Globus pallidus (tissue), 1 donor: ENCODE results near the gene NAA20.
"Not testable (repeated sequence)": the region's sequence is repeated elsewhere in the genome, so short reads cannot be mapped to it uniquely, and the experiment has no call there.

ENCODE experiments used
- DNase-seq: peaks from one replicate; pipeline ENCODE4 v3.0.0-alpha.2; 2015; ENCODE audit warnings: low spot score

Gene NAA20

GRCh38 chr20:19991308-19991707 is 25.9 kb upstream of the NAA20 start:
- DNase-seq, result no peak

GRCh38 chr20:19991854-19992253 is 25.3 kb upstream of the NAA20 start:
- no peak for DNase-seq

DNA sequence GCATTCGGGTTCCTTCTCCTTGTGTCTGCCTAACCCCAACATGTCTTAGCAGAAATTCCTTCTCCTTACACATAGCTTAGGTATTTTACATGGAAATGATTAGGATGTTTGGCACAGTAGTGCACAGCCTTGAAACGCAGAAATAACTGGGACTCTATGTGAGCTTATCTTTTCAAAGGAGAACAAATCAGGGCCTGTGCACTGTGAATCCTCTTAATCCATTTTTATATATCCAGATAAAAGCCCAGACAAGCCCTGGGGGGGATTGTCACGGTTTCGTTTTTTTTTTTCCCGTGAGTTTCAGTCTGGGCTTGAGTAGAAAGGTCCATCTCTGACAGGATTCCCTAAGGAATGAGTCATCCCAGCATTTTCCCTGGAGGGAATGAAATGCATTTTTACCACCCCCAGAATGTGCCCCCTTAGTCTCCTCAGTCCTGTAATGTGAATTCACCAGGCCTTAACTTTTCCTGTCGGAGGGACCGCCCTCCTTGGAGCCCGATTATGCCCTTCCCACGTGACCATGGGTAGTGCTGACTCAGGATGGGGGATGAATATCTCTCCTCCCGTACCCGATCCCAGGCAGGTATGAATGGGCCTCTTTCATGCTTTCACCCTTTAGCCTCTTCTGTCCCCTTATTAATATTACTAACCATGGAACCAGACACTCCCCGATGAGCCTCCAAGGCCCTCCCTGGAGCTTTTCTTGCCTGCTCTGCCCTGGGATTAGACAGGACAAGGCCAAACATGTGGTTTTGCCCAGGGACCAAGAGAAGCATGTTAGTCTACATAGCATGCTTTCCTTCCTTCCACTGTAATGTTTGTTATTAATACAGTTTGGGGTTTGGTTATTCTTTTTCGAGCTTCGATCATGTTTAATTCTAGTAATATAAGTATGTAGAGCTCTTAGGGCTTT is 23.9 kb upstream of the NAA20 start:
- DNase-seq, result peak; percentile 60

DNA sequence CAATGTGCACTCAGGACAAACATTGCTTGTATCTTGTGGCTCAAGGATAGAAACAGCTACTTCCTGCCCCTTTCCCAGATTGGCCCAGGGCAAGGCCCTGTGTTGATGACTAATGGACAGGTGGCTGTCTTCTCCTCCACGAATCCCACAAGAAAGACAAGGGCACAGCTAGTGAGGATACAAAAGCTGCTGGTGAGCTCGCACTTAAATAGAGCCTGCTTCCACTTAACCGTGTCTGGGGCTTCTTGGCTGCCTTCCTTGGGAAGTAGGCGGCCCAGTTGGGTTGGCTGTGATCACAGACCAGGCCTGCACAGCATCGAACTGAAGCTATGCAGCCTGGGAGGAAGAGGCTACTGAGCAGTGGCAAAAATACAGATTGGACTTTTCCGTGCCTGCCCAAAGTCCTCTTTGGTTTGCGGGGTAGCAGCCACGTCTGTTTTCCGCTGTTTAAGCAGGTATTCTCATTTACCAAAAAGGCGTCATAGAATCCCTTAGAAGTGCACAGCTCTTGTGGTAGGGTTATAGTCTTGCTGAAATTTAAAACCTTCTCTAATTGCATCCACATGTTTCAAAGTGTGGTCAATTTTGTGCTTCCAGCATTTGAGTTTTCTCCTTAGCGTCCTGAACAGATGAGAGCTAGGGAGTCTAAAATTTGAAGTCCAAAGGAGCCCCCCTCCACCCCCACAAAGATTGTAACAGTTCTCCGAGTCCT is 23.0 kb upstream of the NAA20 start:
- DNase-seq, result peak; percentile 43

DNA sequence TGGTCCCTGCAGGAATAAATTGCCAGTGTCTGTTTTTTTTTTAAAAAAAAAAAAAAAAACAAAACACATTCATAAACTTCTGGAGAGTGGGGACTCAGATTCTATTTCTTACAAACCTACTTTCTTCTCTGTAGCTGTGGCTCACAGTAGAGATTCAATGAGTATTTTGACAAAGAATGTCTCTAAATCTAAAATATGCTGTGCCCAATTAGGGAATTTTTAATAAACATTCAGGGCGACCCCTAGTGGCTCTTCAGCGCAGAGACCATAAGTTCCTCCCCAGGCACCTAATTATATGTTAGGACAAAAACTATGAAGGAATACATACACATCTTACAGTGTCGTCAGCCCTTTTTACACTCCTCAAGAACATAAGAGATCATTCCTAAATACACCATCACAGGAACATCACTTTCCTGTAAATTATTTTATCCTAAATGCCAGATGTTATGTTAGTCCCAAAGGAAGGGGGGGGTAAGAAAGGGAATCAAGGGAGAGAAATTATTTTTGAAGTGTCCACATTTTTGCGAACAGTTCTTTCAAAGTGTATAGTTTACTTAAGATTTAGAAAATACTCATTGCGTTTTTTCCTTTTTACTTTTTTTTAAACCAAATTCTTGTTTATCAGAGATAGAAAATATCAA is 21.8 kb upstream of the NAA20 start:
- DNase-seq, result peak; percentile 78

DNA sequence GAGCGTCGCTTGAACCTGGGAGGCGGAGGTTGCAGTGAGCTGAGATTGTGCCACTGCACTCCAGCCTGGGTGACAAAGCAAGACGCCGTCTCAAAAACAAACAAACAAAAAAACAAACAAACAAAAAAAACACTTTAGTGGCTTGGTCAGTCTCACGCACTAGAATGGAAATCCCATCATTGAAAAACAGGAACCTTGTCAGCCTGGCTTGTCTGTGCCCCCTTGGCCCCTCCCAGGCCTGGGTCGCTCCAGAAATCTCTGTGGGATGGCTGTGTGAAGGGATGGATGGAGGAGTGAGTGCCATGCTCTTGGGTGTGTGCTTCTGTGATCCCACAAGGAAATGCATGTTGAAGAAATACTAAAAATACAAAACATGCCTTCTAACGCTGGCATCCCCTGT is 20.9 kb upstream of the NAA20 start:
- DNase-seq, result no peak

GRCh38 chr20:19996917-19997316 is 20.2 kb upstream of the NAA20 start:
- DNase-seq, result peak; percentile 39

DNA sequence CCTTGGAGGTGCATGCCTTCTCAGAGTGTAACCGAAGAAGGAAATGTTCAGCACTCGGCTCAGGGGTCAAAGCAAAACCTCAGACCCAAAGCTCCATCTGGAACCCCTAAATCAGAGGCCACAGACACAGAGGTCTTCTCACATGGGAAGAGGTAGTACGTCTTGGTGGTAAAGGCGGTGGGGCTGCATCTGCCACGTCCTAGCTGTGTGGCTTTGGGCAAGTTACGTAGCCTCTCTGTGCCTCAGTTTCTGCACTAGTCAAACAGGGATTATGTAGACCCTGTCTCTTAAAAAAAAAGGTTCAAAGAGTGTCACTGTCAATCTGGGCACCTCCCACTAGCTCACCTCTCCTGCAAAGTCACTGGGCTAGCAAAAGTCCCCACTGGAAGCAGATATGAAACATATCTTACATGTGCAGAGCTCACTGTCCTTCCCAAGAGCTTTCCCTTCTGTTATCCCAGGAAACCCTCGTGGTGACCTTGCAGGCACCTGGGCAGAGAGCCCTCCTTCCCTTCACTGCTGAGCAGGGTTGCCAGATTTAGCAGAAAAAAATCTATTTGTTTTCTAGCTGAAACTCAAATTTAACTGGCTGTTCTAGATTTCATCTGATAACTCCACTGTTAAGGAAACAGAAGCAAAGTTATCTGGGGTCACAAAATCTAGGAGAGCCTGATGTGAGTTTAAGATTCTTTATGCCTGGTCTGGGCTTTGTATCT is 18.0 kb upstream of the NAA20 start:
- no peak for DNase-seq

DNA sequence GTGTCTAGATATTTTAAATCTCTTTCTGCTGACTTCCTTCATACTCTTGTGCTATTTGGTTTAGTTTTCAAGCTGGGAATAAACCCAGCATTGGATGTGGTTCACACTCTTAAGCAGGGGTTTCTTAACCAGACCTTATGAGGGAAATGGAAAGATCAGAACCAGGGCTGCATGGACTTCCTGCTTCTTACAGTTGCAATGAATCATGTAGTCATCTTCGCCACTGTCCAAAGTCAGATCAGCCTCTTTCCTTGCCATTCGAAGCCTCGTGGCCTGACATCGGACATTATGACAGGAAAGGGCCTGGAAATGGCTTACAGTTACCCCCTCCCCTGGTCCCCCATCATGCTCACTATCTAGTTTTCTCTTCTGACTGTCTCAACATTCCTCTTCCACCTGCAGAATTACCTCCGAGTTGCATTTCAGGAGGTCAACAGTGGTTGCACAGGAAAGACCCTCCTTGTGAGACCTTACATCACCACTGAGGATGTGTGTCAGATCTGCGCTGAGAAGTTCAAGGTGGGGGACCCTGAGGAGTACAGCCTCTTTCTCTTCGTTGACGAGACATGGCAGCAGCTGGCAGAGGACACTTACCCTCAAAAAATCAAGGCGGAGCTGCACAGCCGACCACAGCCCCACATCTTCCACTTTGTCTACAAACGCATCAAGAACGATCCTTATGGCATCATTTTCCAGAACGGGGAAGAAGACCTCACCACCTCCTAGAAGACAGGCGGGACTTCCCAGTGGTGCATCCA is 16.8 kb upstream of the NAA20 start:
- DNase-seq, result no peak

- no peak for DNase-seq
These were observed 14.8 kb upstream of the NAA20 start for GRCh38 chr20:20002101-20002998.

- peak; percentile 66 for DNase-seq
These were observed 13.9 kb upstream of the NAA20 start for GRCh38 chr20:20003031-20003954.

DNA sequence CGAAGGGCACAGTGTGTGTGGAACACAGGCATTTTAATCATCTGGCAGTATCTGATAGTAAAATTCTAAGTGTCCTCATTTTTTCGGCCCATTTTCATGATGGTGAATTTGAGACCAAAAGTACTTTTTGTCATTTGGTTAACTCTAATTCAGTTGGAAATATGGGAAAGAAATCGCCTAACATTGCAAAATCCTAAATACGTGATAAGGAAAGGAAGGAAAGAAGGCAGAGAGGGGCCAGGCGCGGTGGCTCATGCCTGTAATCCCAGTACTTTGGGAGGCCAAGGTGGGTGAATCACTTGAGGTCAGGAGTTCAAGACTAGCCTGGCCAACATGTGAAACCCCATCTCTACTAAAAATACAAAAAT is 13.2 kb upstream of the NAA20 start:
- not testable (repeated sequence) for DNase-seq

GRCh38 chr20:20005342-20005741 is 11.8 kb upstream of the NAA20 start:
- DNase-seq, result no peak

GRCh38 chr20:20009784-20010253 is 7.3 kb upstream of the NAA20 start:
- no peak for DNase-seq

DNA sequence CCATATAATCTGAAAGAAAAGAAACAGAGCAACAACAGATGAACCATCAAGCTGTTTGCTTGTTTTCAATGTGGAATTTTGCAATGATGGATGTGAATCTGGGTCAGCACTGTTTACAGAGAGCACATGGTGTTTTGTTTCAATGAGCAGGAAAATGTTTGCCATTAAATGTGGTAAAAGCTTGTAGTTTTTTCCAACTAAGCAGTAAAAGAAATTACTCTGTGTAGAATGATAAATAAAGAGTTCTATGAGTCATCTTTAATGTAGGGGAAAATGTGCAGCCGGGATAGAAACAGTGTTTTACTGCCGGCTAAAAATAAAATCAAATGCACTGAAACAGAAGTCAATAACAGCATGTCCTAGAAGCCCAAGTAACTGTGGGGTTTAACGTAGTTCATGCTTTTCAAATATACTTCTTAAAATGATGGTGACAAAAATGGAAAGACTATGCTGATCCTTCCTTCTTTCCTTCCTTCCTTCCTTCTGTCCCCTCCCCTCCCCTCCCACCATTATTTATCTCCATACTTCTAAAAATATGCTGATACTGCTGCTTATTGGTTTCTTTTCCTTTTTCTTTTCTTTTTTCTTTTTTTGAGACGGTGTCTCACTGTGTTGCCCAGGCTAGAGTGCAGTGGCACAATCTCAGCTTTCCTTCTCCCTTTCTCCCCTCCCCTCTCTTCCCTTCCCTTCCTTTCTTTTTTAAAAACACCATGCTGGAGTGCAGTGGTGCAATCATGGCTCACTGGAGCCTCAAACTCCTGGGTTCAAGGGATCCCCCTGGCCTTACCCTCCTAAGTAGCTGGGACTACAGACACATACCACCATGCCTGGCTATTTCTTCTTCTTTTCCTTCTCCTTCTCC is 6.3 kb upstream of the NAA20 start:
- DNase-seq, result peak; percentile 62

- DNase-seq, result peak; percentile 91
These were observed 4.6 kb upstream of the NAA20 start for GRCh38 chr20:20012541-20012940.

DNA sequence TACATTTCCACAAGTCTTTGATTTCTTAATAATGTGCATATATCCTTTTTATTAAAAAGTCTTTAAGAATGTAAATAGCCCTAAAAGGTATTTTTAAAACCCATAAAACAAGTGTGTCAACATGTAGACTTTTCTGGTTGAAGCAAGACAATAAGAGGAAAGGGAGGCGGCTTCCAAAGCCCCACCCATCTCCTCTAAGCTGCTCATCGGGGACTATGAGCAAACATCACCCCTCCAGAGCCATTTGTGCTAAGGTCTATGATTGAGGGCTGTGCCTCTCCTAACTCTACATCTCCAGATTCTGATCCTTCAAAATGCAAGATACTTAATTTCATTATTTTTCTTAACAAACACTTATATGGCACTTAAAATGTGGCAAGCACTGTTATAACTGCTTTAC is 2.5 kb upstream of the NAA20 start:
- no peak for DNase-seq

GRCh38 chr20:20017844-20018185 is 653 bp downstream of the NAA20 start:
- DNase-seq, result no peak
